WERI-Rb-1 (cell line): ENCODE results near the gene OSBP2.

Source experiments
- DNase-seq: peaks from one replicate; pipeline ENCODE4 v3.0.0-alpha.2; 2020
- H3K27ac ChIP-seq: fragments of 250-450 bp; sonication (Bioruptor Pico); 2 replicates; pipeline ENCODE4 v1.5.1; 2020; ENCODE audit warnings: mild to moderate bottlenecking, moderate library complexity
- H3K27me3 ChIP-seq: fragments of 250-450 bp; sonication (Bioruptor Pico); 2 replicates; pipeline ENCODE4 v1.5.1; 2021; ENCODE audit warnings: mild to moderate bottlenecking, low read depth, moderate library complexity; ENCODE audit not compliant: insufficient read depth, severe bottlenecking
- H3K36me3 ChIP-seq: fragments of 250-450 bp; sonication (Bioruptor Pico); 2 replicates; pipeline ENCODE4 v1.5.1; 2020; ENCODE audit warnings: mild to moderate bottlenecking, moderate library complexity
- H3K4me3 ChIP-seq: 2 replicates; pipeline ENCODE4 v1.5.1; 2011; ENCODE audit warnings: low read depth, mild to moderate bottlenecking, control low read depth, low read length
- H3K9me3 ChIP-seq: fragments of 250-450 bp; sonication (Bioruptor Pico); 2 replicates; pipeline ENCODE4 v1.5.1; 2021; ENCODE audit warnings: mild to moderate bottlenecking, moderate library complexity; ENCODE audit not compliant: severe bottlenecking
- TF ChIP-seq, protein P1 (sequence below): IDR thresholded peaks from 2 replicates; pipeline ENCODE4 v1.5.1; 2011; ENCODE audit warnings: low read depth, mild to moderate bottlenecking, control low read depth, inconsistent platforms, low read length

OSBP2 gene

DNA sequence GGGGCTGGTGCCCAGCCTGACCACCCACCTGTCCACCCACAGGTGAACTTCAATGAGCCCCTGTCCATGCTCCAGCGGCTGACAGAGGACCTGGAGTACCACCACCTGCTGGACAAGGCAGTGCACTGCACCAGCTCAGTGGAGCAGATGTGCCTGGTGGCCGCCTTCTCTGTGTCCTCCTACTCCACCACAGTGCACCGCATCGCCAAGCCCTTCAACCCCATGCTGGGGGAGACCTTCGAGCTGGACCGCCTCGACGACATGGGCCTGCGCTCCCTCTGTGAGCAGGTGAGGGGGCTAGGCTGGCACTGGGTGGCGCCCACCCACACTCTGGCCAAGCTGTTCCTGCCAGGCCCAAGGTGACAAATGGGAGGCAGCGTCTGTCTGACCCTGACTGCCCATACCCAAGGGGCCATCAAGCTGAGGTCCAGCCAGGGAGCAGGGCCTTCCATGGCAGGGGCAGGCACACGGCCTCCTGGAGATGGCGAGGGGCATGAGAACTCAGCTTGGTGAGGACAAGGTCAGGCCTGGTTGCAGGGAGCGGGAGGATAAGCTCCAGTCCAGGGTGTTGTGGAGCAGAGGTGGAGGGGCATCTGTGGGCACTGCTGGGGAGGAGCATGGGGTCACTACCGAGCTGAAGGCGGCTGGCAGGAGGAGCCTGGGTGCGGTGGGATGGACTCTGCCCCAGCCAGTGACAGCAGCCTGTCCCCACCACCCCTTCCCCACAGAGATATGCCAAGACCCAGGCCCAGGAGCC, 196.2 kb downstream of the OSBP2 start:
- H3K36me3 ChIP-seq = peaks cover 67% of the 10 kb centered on the region
- TF ChIP-seq, protein P1, sequence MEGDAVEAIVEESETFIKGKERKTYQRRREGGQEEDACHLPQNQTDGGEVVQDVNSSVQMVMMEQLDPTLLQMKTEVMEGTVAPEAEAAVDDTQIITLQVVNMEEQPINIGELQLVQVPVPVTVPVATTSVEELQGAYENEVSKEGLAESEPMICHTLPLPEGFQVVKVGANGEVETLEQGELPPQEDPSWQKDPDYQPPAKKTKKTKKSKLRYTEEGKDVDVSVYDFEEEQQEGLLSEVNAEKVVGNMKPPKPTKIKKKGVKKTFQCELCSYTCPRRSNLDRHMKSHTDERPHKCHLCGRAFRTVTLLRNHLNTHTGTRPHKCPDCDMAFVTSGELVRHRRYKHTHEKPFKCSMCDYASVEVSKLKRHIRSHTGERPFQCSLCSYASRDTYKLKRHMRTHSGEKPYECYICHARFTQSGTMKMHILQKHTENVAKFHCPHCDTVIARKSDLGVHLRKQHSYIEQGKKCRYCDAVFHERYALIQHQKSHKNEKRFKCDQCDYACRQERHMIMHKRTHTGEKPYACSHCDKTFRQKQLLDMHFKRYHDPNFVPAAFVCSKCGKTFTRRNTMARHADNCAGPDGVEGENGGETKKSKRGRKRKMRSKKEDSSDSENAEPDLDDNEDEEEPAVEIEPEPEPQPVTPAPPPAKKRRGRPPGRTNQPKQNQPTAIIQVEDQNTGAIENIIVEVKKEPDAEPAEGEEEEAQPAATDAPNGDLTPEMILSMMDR = peak; percentile 98
- no peak overlapping the region for H3K27ac ChIP-seq
- no peaks in the 10 kb centered on the region for H3K9me3 ChIP-seq
- peak; percentile 66 for DNase-seq
- no peaks in the 10 kb centered on the region for H3K27me3 ChIP-seq
- H3K4me3 ChIP-seq = no peak overlapping the region

DNA sequence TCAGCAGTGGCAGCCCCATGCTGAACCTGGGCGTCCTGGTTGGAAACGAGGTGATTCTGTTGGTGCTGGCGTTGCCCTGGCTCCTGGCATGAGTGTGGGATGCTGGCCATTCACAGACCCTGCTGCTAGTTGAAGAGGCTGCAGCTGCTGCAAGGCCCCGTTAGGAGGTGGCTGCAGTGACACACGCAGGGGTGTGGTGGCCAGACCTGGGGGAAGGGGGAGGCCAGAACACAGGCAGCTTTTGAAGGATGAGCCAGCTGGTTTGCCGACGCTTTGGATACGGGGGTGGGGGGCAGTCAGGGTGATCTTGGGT, 196.7 kb downstream of the OSBP2 start:
- Histone ChIP-seq H3K27me3 (no peaks in the 10 kb centered on the region), H3K4me3 (no peak overlapping the region), H3K36me3 (peaks cover 71% of the 10 kb centered on the region), H3K9me3 (no peaks in the 10 kb centered on the region), H3K27ac (no peak overlapping the region)
- TF ChIP-seq, protein P1 = no peak
- DNase-seq = no peak

DNA sequence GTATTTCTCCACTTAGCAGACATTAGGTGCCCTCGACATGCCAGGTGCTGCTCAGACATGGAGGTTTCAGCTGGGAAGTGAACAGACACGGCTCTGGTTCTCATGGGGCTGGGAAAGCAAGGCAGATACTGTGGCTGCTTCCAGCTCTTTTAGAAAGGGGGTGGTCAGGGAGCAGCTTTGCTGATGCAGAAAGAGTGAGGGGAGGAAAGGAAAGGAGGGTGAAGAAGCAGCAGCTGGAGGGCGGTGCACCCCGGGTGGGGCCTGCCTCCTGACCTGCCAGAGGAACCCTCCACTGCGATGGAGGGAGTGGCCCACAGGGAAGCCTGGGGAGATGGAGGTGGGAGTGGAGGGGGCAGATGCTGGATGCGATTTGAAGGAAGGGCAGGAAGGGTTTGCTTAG, 197.1 kb downstream of the OSBP2 start:
- Histone ChIP-seq H3K36me3 (peaks cover 74% of the 10 kb centered on the region), H3K4me3 (no peak overlapping the region)
- TF ChIP-seq, protein P1 = no peak

DNA sequence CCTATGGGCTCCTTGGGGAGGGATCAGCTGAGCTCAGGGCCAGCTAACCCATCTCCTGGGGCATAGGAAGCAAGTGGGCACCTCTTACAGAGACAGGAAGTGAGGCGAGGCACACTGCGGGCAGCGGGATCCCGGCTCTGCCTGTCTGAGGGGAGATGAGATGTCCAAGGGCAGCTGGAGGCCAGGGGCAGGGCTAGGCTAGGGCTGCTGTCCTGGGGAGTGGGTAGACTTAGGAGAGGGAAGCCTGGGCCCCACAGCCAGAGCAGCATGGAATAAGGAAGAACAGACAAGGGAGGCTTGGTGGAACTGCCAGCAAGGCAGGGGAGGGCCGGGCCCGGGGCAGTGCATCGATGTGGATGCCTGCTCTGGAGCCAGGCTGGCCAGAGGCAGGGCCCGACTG, 197.6 kb downstream of the OSBP2 start:
- H3K4me3 ChIP-seq = no peak overlapping the region
- H3K36me3 ChIP-seq = peaks cover 79% of the 10 kb centered on the region
- TF ChIP-seq, protein P1 = no peak
- no peaks in the 10 kb centered on the region for H3K27me3 ChIP-seq
- no peak overlapping the region for H3K27ac ChIP-seq
- no peaks in the 10 kb centered on the region for H3K9me3 ChIP-seq
- DNase-seq = no peak

More for the DNA sequence above, 197.1 kb downstream of the OSBP2 start:
- H3K27me3 ChIP-seq = no peaks in the 10 kb centered on the region
- H3K9me3 ChIP-seq = no peaks in the 10 kb centered on the region
- DNase-seq = no peak
- no peak overlapping the region for H3K27ac ChIP-seq

DNA sequence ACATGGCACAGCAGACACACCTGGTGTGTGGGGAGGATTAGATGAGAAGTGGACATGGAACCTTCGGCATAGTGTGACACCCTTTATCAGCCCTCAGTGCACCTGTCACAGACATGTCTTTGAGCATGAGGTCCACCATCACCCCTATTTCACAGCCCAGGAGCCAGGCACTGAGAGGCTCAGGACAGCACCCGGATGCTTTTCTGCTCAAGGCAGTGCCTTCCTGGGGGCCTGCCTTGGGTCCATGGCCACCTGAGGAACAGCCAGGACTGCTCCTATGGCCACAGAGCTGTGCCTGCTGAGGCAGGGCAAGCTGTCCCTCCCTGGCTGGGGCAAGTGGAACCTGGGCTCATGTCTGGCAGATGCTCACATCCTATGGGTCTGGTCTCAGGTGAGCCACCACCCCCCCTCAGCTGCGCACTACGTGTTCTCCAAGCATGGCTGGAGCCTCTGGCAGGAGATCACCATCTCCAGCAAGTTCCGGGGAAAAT, 198.1 kb downstream of the OSBP2 start:
- H3K9me3 ChIP-seq = no peaks in the 10 kb centered on the region
- H3K36me3 ChIP-seq = peaks cover 79% of the 10 kb centered on the region
- H3K4me3 ChIP-seq = no peak overlapping the region
- no peak overlapping the region for H3K27ac ChIP-seq
- H3K27me3 ChIP-seq = no peaks in the 10 kb centered on the region
- DNase-seq = no peak
- TF ChIP-seq, protein P1 = no peak
